GM12878 (cell line): ENCODE data around the gene C16orf90.

Source experiments
- ELK1 ChIP-seq: IDR thresholded peaks from 2 replicates; pipeline ENCODE4 v1.6.1; 2012; ENCODE audit warnings: low read depth, low read length, improper control_type of control experiment
- EP300 ChIP-seq, 2 experiments: fragments of 150-350 bp in 1 of 2; IDR thresholded peaks; 2 replicates each; pipeline ENCODE4 v1.6.1; 2011 to 2012; ENCODE audit warnings: low read depth in 2 of 2, low read length in 2 of 2, borderline replicate concordance in 1 of 2, improper control_type of control experiment in 1 of 2, inconsistent platforms in 1 of 2; ENCODE audit not compliant: control insufficient read depth in 1 of 2
- EZH2 ChIP-seq: IDR thresholded peaks from 2 replicates; pipeline ENCODE4 v1.6.1; 2012; ENCODE audit warnings: low read depth, mild to moderate bottlenecking, control low read depth, inconsistent platforms, low read length, borderline replicate concordance; ENCODE audit not compliant: control insufficient read depth
- MAX ChIP-seq: IDR thresholded peaks from 2 replicates; pipeline ENCODE4 v1.6.1; 2012; ENCODE audit warnings: low read depth, low read length, improper control_type of control experiment
- MEF2B ChIP-seq: fragments of 450-650 bp; IDR thresholded peaks from 2 replicates; pipeline ENCODE4 v1.6.1; 2018; ENCODE audit warnings: mild to moderate bottlenecking, moderate library complexity; ENCODE audit not compliant: partially characterized antibody, poor library complexity, severe bottlenecking
- NKRF ChIP-seq: fragments of 450-650 bp; conservative IDR thresholded peaks from 2 replicates; pipeline ENCODE4 v1.6.1; 2017; ENCODE audit warnings: mild to moderate bottlenecking, moderate library complexity
- POLR2AphosphoS5 ChIP-seq: IDR thresholded peaks from 2 replicates; pipeline ENCODE4 v1.6.1; 2011; ENCODE audit warnings: mild to moderate bottlenecking, low read length, inconsistent platforms
- PRDM15 ChIP-seq: fragments of 450-650 bp; formaldehyde crosslinking; IDR thresholded peaks from 2 replicates; pipeline ENCODE4 v1.4.0; 2020; ENCODE audit warnings: mild to moderate bottlenecking, moderate library complexity
- TARDBP ChIP-seq: IDR thresholded peaks from 2 replicates; pipeline ENCODE4 v1.6.1; 2016; ENCODE audit warnings: borderline replicate concordance

- TF ChIP-seq PRDM15 (CRISPR knock-in tag) = no peak
- no peak for TF ChIP-seq MEF2B
- no peak for TF ChIP-seq POLR2AphosphoS5
- no peak for TF ChIP-seq EP300 (IDR thresholded peaks at IDR 0.05; ENCODE audit: borderline replicate concordance in 1 of 2, control insufficient read depth in 1 of 2, low read depth in 2 of 2, low read length in 2 of 2)
- no peak for TF ChIP-seq EZH2
- no peak for TF ChIP-seq ELK1
- no peak for TF ChIP-seq TARDBP
- no peak for TF ChIP-seq NKRF
- TF ChIP-seq MAX = no peak
Measured at GRCh38 chr16:3514621-3515020, 19.3 kb upstream of the C16orf90 start.
